Daoy (cell line): ENCODE results near the gene RECQL. TPM values are rescaled to one million over a fixed set of nuclear protein-coding genes. Genes with fewer than 3 reads are reported as not detected.

Experiments used
- DNase-seq: peaks from one replicate; pipeline ENCODE4 v3.0.0-alpha.2; 2015; ENCODE audit warnings: low read depth
- total RNA-seq: library from RNA; depleted of rRNA; stranded (reverse); fragments of >200 nt; shearing (Covaris generic); gene quantifications from 2 replicates; pipeline ENCODE4 v1.2.3, GENCODE V29; 2014; rRNA removed

Gene RECQL, protein sequence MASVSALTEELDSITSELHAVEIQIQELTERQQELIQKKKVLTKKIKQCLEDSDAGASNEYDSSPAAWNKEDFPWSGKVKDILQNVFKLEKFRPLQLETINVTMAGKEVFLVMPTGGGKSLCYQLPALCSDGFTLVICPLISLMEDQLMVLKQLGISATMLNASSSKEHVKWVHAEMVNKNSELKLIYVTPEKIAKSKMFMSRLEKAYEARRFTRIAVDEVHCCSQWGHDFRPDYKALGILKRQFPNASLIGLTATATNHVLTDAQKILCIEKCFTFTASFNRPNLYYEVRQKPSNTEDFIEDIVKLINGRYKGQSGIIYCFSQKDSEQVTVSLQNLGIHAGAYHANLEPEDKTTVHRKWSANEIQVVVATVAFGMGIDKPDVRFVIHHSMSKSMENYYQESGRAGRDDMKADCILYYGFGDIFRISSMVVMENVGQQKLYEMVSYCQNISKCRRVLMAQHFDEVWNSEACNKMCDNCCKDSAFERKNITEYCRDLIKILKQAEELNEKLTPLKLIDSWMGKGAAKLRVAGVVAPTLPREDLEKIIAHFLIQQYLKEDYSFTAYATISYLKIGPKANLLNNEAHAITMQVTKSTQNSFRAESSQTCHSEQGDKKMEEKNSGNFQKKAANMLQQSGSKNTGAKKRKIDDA
- total RNA-seq = 124 and 125 TPM in 2 replicates

DNA sequence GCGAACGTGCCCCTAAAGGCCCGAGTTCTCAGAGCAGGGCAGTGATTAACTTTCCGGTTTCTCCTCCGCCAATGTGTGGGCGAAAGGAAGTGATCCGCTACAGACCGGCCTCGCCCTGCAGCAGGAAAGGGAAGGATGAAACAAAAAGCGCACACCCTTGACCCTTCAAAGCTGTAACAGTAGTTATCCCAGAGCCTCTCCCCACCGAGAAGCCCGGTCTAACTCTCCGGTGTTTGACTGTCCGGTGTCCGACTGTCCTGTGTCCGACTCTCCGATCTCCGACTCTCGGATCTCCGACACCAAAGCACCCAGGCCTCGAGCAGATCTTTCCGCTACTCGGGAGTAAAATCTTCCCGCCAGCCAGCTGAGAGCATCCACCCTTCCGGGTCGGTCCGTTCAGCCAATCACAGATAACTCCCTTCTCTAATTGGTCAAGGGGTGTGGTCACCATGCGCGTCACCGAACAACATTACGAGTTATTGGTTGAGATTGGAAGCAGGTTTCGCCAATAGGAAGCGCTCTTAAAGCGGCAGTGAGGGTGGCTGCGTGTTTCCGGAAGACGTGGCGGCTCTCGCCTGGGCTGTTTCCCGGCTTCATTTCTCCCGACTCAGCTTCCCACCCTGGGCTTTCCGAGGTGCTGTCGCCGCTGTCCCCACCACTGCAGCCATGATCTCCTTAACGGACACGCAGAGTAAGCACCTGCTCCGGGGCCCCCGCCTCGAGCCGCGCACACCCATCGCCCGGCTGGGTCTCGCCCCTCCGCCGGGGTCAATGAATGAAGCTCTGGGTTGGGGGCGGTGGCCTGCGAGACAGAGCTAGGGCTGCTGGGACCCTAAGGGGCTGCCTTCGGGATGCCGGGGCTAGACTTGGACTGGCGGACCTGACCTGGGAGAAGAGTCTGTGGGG lies at the start of gene RECQL, which contains the start of gene GOLT1B:
Gene RECQL, minus strand, starts transcription at position 378 of the 906 bp plus-strand sequence. CDS start 2,065 bp downstream, outside the sequence.
Gene GOLT1B, plus strand, starts transcription at position 532 of the 906 bp plus-strand sequence. Its CDS starts 135 bp downstream, at position 667.
- peak; percentile 98 for DNase-seq

DNA sequence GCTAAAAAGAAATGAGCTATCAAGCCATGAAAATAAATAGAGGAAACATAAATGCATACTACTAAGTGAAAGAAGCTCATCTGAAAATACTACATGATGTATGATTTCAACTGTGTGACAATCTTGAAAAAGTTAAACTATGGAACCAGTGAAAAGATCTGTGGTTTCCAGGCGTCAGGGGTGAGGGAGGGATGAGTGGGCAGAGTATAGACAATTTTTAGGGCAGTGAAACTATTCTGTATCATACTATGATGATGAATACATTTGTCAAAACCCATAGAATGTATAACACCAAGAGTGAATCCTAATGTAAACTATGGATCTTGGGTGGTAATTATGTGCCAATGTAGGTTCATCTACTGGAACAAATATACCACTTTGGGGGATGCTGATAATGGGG lies 46.0 kb upstream of the RECQL start:
- DNase-seq = no peak

DNA sequence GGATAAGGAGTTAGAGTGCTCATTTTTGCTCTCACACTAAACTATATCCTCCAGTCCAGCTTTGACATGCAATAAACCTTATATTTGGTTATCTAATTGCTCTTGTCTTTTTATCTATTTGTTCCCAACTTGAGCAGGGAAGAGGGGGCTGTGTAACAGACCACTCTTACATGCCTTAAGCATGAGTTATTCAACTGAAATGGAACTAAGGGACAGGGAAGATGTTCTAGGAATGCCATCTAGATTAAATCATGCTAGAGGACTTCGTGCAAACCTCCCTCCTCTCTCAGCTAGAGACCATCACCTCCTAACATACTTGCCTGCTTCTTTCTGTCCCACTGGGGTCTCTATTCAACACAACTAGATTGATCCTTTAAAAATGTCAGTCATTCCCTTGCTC lies 45.3 kb upstream of the RECQL start:
- no peak for DNase-seq

DNA sequence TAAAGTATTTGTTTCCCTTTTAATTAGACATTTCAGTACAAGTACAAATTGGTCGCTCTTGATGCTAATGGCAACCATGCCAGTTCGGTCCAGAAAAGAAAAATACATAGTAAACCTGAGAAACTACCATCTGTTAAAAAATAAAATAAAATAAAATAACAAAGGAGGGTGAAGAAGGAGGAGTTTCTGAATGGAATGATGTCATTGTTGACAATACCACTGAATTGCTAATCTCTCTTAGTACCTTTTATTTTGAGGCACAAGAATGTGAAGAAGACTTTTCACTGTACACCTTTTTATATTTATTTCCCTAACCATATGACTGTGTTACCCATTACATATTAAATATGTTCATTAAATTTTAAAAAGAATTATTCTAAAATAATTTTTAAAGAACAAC lies 44.1 kb upstream of the RECQL start:
- no peak for DNase-seq

GRCh38 chr12:21543151-21543550 lies 41.7 kb upstream of the RECQL start:
- DNase-seq = no peak

GRCh38 chr12:21542403-21542802 lies 41.0 kb upstream of the RECQL start:
- DNase-seq = no peak

DNA sequence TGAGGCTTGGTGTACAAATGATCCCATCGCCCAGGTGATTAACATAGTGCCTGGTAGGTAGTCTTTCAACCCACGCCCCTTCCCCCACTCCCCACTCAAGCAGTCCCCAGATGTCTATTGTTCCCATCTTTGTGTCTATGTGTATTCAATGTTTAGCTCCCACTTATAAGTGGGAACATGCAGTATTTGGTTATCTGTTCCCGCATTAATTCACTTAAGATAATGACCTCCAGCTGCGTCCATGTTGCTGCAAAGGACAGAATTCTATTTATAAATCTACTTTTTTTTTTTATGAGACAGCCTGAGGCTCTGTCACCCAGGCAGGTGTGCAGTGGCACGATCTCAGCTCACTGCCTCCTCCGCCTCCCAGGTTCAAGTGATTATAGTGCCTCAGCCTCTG lies 40.3 kb upstream of the RECQL start:
- DNase-seq = no peak

DNA sequence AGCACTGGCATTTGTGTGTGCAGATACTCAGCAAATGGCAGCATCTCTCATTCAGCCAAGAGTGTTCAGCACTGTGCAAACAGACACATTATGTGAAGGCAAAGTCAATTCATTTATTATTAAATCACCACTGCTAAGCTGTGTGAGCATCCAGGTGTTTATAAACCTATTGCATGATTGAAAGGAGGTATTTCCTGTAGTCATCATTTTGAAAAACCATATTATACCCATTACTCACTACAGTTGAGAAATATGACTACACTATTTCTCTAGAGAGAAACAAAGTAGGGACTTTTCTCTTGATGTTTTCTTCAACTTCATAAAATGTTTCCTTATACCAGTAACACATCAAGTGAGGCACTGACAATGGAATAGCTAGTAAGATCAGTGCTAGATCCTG lies 38.4 kb upstream of the RECQL start:
- DNase-seq = no peak

DNA sequence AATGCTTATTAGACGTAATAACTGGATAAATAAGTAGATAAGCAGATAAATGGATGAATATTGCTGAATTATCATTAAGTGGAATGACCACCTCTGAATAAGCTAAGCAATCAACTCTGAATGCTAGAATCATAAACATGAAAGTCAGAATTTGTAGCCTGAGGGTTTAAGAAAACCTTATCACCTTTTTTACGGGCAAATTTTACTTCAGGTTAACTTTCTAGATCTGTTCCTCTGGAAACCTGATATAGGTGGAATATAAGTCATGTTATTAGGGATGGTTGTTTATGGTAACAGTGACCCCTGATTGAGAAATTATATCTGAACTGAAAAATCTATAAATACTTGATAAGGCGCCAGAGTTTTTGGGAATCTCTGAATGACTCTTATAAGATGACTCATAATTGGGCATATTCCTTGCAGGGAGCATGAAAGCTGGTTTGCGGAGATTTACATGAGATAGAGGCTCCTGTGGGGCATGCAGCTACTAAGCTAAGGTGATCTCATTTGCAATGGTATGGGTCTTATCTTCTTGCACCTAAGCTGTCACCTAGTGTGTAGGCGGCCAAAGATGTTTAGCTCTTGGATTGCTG lies 36.7 kb upstream of the RECQL start:
- DNase-seq = no peak

DNA sequence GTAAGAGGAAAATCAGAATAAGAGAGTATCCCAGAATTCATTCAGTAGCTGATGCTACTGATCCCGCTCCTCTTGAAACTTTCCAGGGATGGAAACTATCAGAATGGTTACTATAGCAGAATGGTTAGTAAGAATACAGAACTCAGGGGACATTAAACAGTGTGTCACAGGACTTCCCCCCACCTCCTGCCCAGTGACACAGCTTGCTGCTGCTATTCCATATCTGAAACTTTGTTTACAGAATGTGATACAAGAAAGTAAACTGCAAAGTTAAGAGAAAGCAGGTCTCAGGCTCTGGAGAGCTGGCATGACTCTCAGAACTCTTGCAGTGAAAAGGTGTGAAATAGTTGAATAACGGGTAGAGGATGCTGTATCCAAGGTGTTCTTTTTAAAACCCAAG lies 28.0 kb upstream of the RECQL start:
- DNase-seq = no peak

DNA sequence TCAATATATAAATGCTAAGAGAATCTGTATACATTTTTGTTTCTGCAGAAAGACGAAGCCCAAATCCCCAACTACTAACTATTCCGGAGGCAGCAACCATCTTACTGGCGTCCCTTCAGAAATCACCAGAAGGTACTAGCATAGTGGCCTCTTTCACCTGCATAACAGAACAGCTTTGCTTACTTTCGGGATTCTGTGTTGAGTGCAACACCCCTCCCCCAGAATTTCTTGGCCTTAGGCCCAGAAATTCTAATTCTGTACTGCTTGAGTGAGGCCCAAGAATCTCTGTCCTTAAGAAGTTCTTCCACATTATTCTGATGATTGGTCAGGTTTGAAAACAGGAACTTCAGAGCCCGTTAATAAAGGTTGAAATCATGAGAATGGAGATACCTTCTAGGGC lies 27.5 kb upstream of the RECQL start:
- no peak for DNase-seq

DNA sequence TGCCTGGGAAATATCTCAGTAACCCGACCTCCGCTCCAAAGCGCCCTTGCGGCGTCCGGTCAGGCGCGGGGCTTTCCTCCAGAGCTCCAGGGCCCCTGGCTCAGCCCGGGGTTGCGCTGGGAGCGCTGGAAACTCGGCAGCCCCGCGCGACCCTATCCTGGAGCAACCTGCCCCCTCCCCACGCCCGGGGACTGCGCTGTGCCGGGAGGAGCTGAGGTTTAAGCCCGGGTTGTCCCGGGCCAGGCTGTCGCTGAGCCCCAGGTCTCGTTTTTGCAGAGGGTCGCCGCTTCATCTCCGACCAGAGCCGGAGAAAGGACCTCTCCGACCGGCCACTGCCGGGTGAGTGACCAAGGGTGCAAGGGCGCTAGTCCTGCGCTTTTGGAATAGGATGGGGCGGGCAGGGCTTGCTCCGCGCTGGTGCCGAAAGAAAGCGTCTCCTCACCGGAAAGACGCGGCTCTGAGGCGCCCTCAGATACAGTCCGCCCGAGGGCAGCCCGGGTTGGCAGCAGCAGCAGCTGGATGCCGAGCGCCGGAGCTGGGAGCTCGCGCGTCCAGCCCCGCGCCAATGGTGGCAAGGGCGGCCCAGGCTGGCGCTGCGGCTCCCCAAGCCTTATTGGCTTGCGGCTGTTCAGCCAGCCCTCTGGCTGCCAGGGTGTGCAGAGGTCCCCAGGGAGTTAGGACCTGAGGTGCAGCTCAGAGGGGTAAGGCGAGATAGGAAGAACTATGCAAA lies 26.2 kb upstream of the RECQL start:
- peak; percentile 76 for DNase-seq

DNA sequence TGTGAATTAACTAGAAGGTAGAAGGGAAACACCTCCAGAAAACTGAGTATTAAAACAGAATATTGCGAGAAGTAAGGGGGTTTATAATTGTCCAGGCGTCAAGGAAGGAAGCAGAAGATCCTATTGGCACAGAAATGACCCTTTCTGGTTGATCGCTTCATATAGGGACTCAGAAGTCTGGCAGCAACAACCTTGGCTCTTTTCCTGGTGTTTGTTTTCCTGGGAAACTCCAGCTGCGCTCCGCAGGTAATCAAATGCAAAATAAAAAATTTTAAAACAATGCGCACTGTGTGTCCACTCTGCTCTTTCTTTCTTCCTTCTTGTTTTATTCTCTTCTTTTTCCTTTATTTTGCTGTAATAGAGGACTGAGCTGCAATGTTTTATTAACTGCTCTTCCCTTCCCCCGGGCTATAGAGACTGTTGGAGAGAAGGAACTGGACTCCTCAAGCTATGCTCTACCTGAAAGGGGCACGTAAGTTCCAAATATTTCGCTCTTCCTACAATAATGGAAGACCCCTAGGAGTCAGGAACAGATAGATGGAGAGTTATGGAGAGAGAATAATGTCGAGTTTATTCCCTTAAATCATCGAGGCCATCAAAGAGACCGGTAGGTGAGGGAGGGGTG lies 25.4 kb upstream of the RECQL start:
- DNase-seq = no peak

GRCh38 chr12:21526053-21526452 lies 24.6 kb upstream of the RECQL start, which contains the start of gene SPX:
SPX (plus strand) TSS chr12:21526296; CDS start chr12:21526473, 177 bp downstream.
- DNase-seq = peak; percentile 7

GRCh38 chr12:21523148-21523547 lies 21.7 kb upstream of the RECQL start:
- DNase-seq = no peak

GRCh38 chr12:21521541-21521940 lies 20.1 kb upstream of the RECQL start:
- no peak for DNase-seq

DNA sequence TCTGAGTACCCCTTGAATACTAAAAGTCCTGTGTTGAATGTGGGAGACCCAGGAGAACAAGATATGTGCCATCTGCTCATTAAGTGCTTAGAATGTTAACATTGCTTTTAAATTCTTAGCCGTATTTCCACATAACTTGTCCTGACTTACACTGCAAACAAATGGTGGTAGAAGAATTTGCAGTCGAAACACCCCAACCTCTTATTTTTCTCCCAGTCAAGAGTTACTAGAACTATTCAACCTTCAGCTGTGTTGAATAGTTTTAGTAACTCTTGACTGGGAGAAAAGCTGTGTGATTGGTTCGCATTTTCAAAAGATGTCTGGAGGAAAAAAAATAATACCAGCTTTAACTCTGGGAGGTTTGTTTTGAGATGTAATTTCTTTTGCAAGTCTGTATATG lies 17.0 kb upstream of the RECQL start:
- no peak for DNase-seq

DNA sequence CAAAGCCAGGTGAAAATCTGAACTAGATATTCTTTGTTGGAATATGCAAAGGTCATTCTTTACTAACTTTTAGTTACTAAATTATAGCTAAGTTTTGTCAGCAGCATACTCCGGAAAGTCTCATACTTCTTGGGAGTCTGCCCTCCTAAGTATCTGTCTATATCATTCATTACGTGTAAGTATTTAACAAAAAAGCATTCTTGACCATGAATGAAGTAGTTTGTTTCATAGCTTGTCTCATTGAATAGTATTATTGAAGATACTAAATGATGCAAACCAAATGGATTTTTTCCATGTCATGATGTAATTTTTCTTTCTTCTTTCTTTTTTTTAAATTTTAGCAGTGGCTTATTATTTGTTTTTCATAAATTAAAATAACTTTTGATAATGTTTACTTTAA lies 14.8 kb upstream of the RECQL start:
- DNase-seq = no peak

GRCh38 chr12:21509768-21510167 lies 8.3 kb upstream of the RECQL start:
- DNase-seq = no peak

GRCh38 chr12:21507849-21508248 lies 6.4 kb upstream of the RECQL start:
- DNase-seq = no peak
